Calu3 (cell line): ENCODE data around the gene TGFBRAP1. TPM values are rescaled to one million over a fixed set of nuclear protein-coding genes. Genes with fewer than 3 reads are reported as not detected.

Source experiments
- BruUV-seq: library from RNA; stranded (reverse); fragments of 400-500 nt; replicated peaks from 2 replicates; lab custom pipeline; 2021; lab: Mats Ljungman, UMichigan
- CTCF ChIA-PET: fragments of 300-600 bp; sonication (Branson Sonifier 250); formaldehyde crosslinking; loops from one replicate; lab custom pipeline; 2022; ENCODE audit warnings: antibody characterized with exemption; lab: Charles Lee
- DNase-seq: peaks from one replicate; pipeline ENCODE4 v3.0.0; 2022
- H3K27ac Mint-ChIP-seq: one replicate; pipeline ENCODE4 v1.8.0; 2022; ENCODE audit warnings: mixed read lengths; ENCODE audit not compliant: unreplicated experiment
- H3K27me3 Mint-ChIP-seq: one replicate; pipeline ENCODE4 v1.8.0; 2022; ENCODE audit warnings: mixed read lengths; ENCODE audit not compliant: unreplicated experiment
- H3K36me3 Mint-ChIP-seq: one replicate; pipeline ENCODE4 v1.8.0; 2022; ENCODE audit warnings: mild to moderate bottlenecking, moderate library complexity, mixed read lengths; ENCODE audit not compliant: insufficient read depth, unreplicated experiment
- H3K4me1 Mint-ChIP-seq: one replicate; pipeline ENCODE4 v1.8.0; 2022; ENCODE audit warnings: mild to moderate bottlenecking, low read depth, mixed read lengths; ENCODE audit not compliant: unreplicated experiment
- H3K4me3 Mint-ChIP-seq: one replicate; pipeline ENCODE4 v1.8.0; 2022; ENCODE audit warnings: mild to moderate bottlenecking, low read depth, moderate library complexity, mixed read lengths; ENCODE audit not compliant: unreplicated experiment
- H3K9me3 Mint-ChIP-seq: one replicate; pipeline ENCODE4 v1.8.0; 2022; ENCODE audit warnings: low read depth, mixed read lengths; ENCODE audit not compliant: unreplicated experiment
- intact Hi-C: fragments of 100-400 bp; cut with micrococcal nuclease; formaldehyde crosslinking; loops from one replicate; pipeline ENCODE4 v1.10.0; 2022; ENCODE audit not compliant: unreplicated experiment
- total RNA-seq: library from RNA; stranded (reverse); gene quantifications from 2 replicates; pipeline ENCODE4 v1.2.3, GENCODE V29; 2022
- TF ChIP-seq, protein P1 (sequence below): fragments of 200-600 bp; IDR thresholded peaks from one replicate; pipeline ENCODE4 v1.8.0; 2022; ENCODE audit warnings: antibody characterized with exemption; ENCODE audit not compliant: unreplicated experiment

Gene TGFBRAP1
- total RNA-seq, 1 experiment from 2014 or later = 24.3 TPM

DNA sequence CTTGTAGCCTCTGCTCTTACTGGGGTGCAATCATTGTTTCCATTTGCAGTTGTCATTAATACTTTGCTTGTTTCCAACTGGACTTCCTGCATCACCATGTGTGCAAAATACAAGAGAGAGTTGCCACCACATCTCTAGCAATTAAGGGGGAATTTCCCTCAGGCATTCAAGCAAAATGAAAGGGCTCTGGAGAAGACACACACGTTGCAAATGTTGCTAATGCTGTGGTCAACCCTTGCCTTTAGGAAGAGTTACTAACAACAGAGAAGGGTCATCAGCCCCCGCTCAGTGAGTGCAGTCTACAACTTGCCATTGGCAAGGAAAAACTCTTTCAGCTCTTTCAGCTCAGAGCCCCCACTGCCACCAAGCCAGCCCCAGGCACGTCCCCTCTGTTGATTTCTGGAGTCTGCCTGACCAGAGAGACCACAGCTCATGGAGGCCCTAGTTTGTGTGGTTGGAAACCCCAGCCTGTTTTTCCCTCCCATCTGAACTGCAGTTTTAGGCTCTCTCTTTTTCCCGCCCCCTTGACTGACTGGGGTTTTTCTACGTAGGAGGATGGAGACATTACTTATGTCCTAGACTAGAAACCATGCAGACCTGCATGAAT lies 113.8 kb downstream of the TGFBRAP1 start:
- TF ChIP-seq, protein P1, sequence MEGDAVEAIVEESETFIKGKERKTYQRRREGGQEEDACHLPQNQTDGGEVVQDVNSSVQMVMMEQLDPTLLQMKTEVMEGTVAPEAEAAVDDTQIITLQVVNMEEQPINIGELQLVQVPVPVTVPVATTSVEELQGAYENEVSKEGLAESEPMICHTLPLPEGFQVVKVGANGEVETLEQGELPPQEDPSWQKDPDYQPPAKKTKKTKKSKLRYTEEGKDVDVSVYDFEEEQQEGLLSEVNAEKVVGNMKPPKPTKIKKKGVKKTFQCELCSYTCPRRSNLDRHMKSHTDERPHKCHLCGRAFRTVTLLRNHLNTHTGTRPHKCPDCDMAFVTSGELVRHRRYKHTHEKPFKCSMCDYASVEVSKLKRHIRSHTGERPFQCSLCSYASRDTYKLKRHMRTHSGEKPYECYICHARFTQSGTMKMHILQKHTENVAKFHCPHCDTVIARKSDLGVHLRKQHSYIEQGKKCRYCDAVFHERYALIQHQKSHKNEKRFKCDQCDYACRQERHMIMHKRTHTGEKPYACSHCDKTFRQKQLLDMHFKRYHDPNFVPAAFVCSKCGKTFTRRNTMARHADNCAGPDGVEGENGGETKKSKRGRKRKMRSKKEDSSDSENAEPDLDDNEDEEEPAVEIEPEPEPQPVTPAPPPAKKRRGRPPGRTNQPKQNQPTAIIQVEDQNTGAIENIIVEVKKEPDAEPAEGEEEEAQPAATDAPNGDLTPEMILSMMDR = no peak
- intact Hi-C loops = no loop called here
- H3K27ac Mint-ChIP-seq = no peak overlapping the region
- no peak overlapping the region for H3K4me3 Mint-ChIP-seq
- DNase-seq = no peak
- no peaks in the 10 kb centered on the region for H3K9me3 Mint-ChIP-seq
- BruUV-seq = no TSS peak
- H3K36me3 Mint-ChIP-seq = no peaks in the 10 kb centered on the region
- H3K4me1 Mint-ChIP-seq = no peaks in the 10 kb centered on the region
- peaks cover 51% of the 10 kb centered on the region for H3K27me3 Mint-ChIP-seq
- CTCF ChIA-PET = no interaction called here

Other genes starting within 250 kb of the TGFBRAP1 start
- gene GPR45, start 88.0 kb downstream of the TGFBRAP1 start, total RNA-seq = not detected in 2 replicates
- gene C2orf49, start 7.8 kb upstream of the TGFBRAP1 start, total RNA-seq = 18.1 and 19.0 TPM in 2 replicates
- gene FHL2, start 69.3 kb upstream of the TGFBRAP1 start, total RNA-seq = 51.9 and 67.4 TPM in 2 replicates